Measurements from ENCODE around the gene FRMD4B. TPM values are rescaled to one million over a fixed set of nuclear protein-coding genes. Genes with fewer than 3 reads are reported as not detected.
A peak's percentile ranks its signal among the peaks of the same experiment; 100 is the strongest.

FRMD4B gene
- polyA plus RNA-seq (2011; rRNA removed) (5.4 and 5.9 TPM in 2 replicates), polyA plus RNA-seq (2017; fragmentation: RNase III; extraction: RNeasy Plus Mini Kit Qiagen cat#74134 plus additional on column Dnase treatment) (0.47 to 0.92 TPM (median 0.57 TPM) in 3 replicates), polyA minus RNA-seq (2011; rRNA and poly(A)+ RNA removed) (8.2 and 10.6 TPM in 2 replicates)
- polyA plus RNA-seq (2012; cell fraction: cytosol; rRNA removed), result 0.65 and 0.83 TPM in 2 replicates
- polyA plus RNA-seq (2012; cell fraction: nucleus; rRNA removed), result 1.00 and 1.4 TPM in 2 replicates

DNA sequence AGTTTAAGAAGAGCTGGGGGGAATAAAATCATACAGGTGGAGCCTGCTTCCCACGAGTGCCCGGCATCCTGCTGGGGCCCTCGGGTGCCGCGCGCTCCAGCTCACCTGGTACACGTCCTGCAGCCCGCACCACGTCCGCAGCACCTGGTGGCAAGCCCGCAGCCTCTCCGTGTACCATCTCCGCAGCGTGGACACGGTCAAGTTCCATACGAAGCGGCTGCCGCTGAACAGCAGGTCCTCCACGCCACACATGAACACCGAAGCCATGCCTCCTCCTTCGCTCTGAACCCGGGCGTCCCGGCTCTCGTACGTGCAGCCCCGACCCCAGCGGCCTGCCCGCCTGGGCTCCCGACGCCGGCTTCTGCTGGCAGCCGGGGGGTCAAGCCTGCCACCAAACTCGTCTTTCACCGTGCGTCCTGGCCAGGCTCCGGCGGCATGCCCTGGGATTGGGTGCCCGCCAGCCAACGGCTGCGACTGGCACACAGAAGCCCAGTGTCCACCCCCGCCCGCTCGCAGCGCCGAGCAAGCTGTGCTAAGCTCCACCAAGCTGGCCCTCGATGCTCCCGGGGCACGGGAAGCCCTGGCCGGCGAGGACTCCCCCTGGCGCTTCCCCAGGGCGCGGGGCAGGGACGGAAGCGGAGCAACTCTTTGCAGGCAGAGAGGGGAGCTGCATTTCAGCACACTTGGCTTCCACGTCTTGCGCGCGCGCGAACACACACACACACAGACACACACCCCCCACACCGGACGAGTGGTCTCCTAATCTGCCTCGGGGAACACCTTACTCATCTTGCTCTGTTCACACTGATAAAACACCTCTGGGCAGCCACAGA, at the start of gene FRMD4B:
Gene FRMD4B (minus strand): TSS at position 366 of the 833 bp plus-strand sequence. CDS start 99 bp downstream, at position 267.
- no peaks in the 10 kb centered on the region for H3K4me1 ChIP-seq
- peak within 1 kb of the TSS; percentile 38 for H3K4me3 ChIP-seq
- H3K9me3 ChIP-seq, result no peaks in the 10 kb centered on the region
- DNase-seq (ENCODE audit: low read depth in 1 of 2, low spot score in 1 of 2), result peak; percentile 14 to 21
- peak within 1 kb of the TSS; percentile 89 for H3K4me2 ChIP-seq
- POLR2A ChIA-PET, result no interaction called here
- no peak for TF ChIP-seq RNF2 (IDR thresholded peaks at IDR 0.05; ENCODE audit: borderline replicate concordance, low read depth)
- TF ChIP-seq, protein P1, sequence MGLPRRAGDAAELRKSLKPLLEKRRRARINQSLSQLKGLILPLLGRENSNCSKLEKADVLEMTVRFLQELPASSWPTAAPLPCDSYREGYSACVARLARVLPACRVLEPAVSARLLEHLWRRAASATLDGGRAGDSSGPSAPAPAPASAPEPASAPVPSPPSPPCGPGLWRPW (IDR thresholded peaks at IDR 0.05), result no peak
- TF ChIP-seq RAD21 (conservative IDR thresholded peaks at IDR 0.05 in 1 of 2, IDR thresholded peaks at IDR 0.05 in 1 of 2), result 0 out of 5 replicates have a peak, but pooled peaks of 1 of the 2 experiments have one; percentile 6
- TF ChIP-seq EP300 (IDR thresholded peaks at IDR 0.05), result no peak
- TF ChIP-seq SMC3 (IDR thresholded peaks at IDR 0.05), result no peak
- no peak for FAIRE-seq
- 4% methylated on average over 3 of the region's 65 CpGs for WGBS (ENCODE audit: missing lambda C conversion rate)
- ATAC-seq, result peak; percentile 94
- CTCF ChIA-PET, result interaction anchor here (1.1 to 1.9 kb wide), 3 partner anchors 9 to 225 kb away, joined by 3 to 7 read pairs (median 3); no protein-coding TSS in a partner anchor
- H3K27ac ChIP-seq, result 0 out of 6 replicates have a peak within 1 kb of the TSS, but pooled peaks of 1 of the 2 experiments have one; percentile 14

DNA sequence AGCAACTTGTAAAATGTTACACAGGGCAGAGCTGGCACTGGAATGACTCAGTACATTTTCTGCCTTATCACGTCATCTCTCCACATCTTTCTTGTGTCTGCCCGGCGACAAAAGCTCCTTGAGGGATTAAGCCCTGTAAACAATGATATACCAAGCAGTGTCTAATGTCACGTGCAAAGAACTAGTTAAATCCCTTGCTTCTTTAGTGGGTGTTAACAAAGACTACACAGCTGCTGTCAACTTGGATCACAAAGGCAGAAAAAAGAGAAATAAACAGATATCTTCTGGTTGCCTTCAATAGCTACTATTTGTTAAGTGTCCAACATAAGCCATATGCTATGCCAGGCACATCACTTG, 48.1 kb upstream of the FRMD4B start:
- POLR2A ChIA-PET, result no interaction called here
- no peak overlapping the region for H3K4me3 ChIP-seq
- H3K4me2 ChIP-seq, result peak overlapping the region; percentile 48
- H3K4me1 ChIP-seq, result peaks cover 10% of the 10 kb centered on the region
- TF ChIP-seq RAD21 (conservative IDR thresholded peaks at IDR 0.05 in 1 of 2, IDR thresholded peaks at IDR 0.05 in 1 of 2), result no peak
- TF ChIP-seq CHD2 (IDR thresholded peaks at IDR 0.05; ENCODE audit: low read length, partially characterized antibody), result no peak
- no peak for TF ChIP-seq TP53 (CRISPR knock-in tag; IDR thresholded peaks at IDR 0.05)
- no peak for TF ChIP-seq EP300 (IDR thresholded peaks at IDR 0.05)
- no peak for TF ChIP-seq RCOR1 (IDR thresholded peaks at IDR 0.05; ENCODE audit: low read depth, low read length)
- TF ChIP-seq NPAS2 (CRISPR knock-in tag; IDR thresholded peaks at IDR 0.05; ENCODE audit: borderline replicate concordance), result no peak
- no peak for TF ChIP-seq ZFP36 (IDR thresholded peaks at IDR 0.05; ENCODE audit: borderline replicate concordance, partially characterized antibody)
- TF ChIP-seq, protein P2, sequence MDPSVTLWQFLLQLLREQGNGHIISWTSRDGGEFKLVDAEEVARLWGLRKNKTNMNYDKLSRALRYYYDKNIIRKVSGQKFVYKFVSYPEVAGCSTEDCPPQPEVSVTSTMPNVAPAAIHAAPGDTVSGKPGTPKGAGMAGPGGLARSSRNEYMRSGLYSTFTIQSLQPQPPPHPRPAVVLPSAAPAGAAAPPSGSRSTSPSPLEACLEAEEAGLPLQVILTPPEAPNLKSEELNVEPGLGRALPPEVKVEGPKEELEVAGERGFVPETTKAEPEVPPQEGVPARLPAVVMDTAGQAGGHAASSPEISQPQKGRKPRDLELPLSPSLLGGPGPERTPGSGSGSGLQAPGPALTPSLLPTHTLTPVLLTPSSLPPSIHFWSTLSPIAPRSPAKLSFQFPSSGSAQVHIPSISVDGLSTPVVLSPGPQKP (IDR thresholded peaks at IDR 0.05; ENCODE audit: low read depth, low read length), result no peak
- TF ChIP-seq KDM1A (IDR thresholded peaks at IDR 0.05; ENCODE audit: low read depth), result no peak
- no peak for TF ChIP-seq ZSCAN20 (CRISPR knock-in tag; IDR thresholded peaks at IDR 0.05)
- TF ChIP-seq, protein P3, sequence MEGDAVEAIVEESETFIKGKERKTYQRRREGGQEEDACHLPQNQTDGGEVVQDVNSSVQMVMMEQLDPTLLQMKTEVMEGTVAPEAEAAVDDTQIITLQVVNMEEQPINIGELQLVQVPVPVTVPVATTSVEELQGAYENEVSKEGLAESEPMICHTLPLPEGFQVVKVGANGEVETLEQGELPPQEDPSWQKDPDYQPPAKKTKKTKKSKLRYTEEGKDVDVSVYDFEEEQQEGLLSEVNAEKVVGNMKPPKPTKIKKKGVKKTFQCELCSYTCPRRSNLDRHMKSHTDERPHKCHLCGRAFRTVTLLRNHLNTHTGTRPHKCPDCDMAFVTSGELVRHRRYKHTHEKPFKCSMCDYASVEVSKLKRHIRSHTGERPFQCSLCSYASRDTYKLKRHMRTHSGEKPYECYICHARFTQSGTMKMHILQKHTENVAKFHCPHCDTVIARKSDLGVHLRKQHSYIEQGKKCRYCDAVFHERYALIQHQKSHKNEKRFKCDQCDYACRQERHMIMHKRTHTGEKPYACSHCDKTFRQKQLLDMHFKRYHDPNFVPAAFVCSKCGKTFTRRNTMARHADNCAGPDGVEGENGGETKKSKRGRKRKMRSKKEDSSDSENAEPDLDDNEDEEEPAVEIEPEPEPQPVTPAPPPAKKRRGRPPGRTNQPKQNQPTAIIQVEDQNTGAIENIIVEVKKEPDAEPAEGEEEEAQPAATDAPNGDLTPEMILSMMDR (IDR thresholded peaks at IDR 0.05), result no peak
- TF ChIP-seq FOSB (CRISPR knock-in tag; IDR thresholded peaks at IDR 0.05), result no peak
- TF ChIP-seq EHF (CRISPR knock-in tag; IDR thresholded peaks at IDR 0.05), result no peak
- H3K9me3 ChIP-seq, result no peaks in the 10 kb centered on the region
- no peak for FAIRE-seq
- DNase-seq (ENCODE audit: low read depth in 1 of 2, low spot score in 1 of 2), result peak in 1 of 2 experiments; percentile 30
- ATAC-seq, result peak; percentile 38 to 56; a peak in 2 of 6 replicates
- peak overlapping the region in 1 of 2 experiments; percentile 22; a peak in 2 of 6 replicates for H3K27ac ChIP-seq
- 16% methylated on average over 4 of the region's 4 CpGs for WGBS (ENCODE audit: missing lambda C conversion rate)
- CTCF ChIA-PET, result no interaction called here

All from A549 (cell line).